Measurements from ENCODE around the gene TBC1D10B. TPM values are rescaled to one million over a fixed set of nuclear protein-coding genes. Genes with fewer than 3 reads are reported as not detected.

TBC1D10B gene
- total and polyA plus RNA-seq, 9 of the 15 experiments (the other 6 are each of a cell fraction or from before 2014, with no cell fraction given), result 2.2 to 55.4 (median 17.5) TPM

- peak; percentile 63; the same call in 1 of the 2 replicates for TF ChIP-seq ESRRA (IDR thresholded peaks at IDR 0.05; ENCODE audit: borderline replicate concordance, low read depth)
- peak; percentile 67; the same call in 1 of the 2 replicates for TF ChIP-seq CREM (IDR thresholded peaks at IDR 0.05; ENCODE audit: low read depth)
- TF ChIP-seq SP2 (IDR thresholded peaks at IDR 0.05; ENCODE audit: extremely low read depth, low read depth, low read length, poor library complexity, severe bottlenecking), result peak; percentile 95
- TF ChIP-seq NR2C2 (CRISPR knock-in tag; IDR thresholded peaks at IDR 0.05), result no peak
- peak; percentile 49; the same call in 1 of the 2 replicates for TF ChIP-seq NR2C2 (tag; IDR thresholded peaks at IDR 0.05)
- no peak for TF ChIP-seq ZFP91 (CRISPR knock-in tag; IDR thresholded peaks at IDR 0.05)
- no peak for TF ChIP-seq SIX5 (IDR thresholded peaks at IDR 0.05; ENCODE audit: borderline replicate concordance in 1 of 2, insufficient read depth in 1 of 2, low read depth in 1 of 2, low read length in 2 of 2)
- peak; percentile 91 for TF ChIP-seq ZBTB40 (IDR thresholded peaks at IDR 0.05)
- TF ChIP-seq ZBTB40 (CRISPR knock-in tag; IDR thresholded peaks at IDR 0.05), result no peak
- TF ChIP-seq NELFE (IDR thresholded peaks at IDR 0.05; ENCODE audit: insufficient read depth, insufficient read length), result no peak
- no peak; the same call in 1 of the 2 replicates for TF ChIP-seq SAFB (IDR thresholded peaks at IDR 0.05; ENCODE audit: borderline replicate concordance, low read depth, low read length)
- peak in 1 of 2 experiments; percentile 77; a peak in 1 of 4 replicates for TF ChIP-seq ZNF639 (CRISPR knock-in tag; conservative IDR thresholded peaks at IDR 0.05 in 1 of 2, IDR thresholded peaks at IDR 0.05 in 1 of 2)
These were observed 25.1 kb upstream of the TBC1D10B start, which contains the start of gene ZNF48 (continued) for GRCh38 chr16:30395155-30395991.

All from K562 (cell line).